ENCODE measurements around the gene SH3BGRL3.
"Not testable (repeated sequence)": the region's sequence is repeated elsewhere in the genome, so short reads cannot be mapped to it uniquely, and the experiment has no call there.

SH3BGRL3 gene

DNA sequence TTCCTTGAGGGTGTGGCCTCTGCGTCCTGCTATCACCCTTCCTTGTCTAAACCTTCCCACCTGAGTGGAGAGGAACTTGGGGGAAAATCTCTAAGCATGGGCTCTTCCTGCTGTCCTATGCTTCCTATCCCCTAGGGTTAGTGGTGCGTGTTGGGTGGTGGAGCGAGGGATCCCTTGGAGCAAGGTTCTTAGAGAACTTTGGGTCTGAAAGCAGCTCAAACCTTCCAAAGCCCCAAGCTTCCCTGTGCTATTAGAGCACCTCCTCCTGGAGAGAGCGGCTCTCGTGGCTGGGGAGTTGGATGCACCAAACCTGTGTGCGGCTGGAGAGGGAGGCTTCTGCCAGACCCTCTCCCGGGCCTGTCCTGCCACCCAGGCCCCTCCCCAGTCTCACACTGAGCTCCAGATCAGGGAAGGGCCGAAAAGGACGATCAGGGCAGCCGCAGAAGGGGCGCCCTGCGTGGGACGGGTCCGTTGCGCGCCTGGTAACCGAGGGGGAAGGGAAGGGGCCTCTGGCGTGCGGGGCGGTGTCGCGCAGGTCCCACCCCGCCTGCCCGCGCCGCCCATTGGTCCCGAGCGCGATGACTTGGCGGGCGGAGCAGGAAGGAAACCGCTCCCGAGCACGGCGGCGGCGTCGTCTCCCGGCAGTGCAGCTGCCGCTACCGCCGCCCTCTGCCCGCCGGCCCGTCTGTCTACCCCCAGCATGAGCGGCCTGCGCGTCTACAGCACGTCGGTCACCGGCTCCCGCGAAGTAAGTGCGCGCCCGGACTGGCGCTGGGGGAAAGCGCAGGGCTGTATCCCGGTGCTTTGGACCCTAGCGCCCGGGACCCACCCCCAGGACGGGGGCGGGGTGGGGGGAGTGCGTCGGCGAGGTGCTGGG is at the start of gene SH3BGRL3:
Gene SH3BGRL3, plus strand, starts transcription at position 631 of the 877 bp plus-strand sequence. Its CDS starts 70 bp downstream, at position 701.
- DNase-seq = peak; percentile 84

DNA sequence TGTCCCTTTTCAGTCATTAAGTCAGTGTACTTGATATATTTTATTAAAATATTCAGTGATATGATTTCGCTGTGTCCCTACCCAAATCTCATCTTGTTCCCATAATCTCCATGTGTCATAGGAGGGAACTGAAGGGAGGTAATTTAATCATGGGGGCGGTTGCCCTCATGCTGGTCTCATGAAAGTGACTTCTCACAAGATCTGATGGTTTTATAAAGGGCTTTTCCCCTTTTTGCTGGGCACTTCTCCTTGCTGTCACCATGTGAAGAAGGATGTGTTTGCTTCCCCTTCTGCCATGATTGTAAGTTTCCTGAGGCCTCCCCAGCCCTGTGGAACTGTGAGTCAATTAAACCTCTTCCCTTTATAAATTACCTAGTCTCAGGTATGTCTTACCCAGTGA is 49.2 kb upstream of the SH3BGRL3 start:
- not testable (repeated sequence) for DNase-seq

DNA sequence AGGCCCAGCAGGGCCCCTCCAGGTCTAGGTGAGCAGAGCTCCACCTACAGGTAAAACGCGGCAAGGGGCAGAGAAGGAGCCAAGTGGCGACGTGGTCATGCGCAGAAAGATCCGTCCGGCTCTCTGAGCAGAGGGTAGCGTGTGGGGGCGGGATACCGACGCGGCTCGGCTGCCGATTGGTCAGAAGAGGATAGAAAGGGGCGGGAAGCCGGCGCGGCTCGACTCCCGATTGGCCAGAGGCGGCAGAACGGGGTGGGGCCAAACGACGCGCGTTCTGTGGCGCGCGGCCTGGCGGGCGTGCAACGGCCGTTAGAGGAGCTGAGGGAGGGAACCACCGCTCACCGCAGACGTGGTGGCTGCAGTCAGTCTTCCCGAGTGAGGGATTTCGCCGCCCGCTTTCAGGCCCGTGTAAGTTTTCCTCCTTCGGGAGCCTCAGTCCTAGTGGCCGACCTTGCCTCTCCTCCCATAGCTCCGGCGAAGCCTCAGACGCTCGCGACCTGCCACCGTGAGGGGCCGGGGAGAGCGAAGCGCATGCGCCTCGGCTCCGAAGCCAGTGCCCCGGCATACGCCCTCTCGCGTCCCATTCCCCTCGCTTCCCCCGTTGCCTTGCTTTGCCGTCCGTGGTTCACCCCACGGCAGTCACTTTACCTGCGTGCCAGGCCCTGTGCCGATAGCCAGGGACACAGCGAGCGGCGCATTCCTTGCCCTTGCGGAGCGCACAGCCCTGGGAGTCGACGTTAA is 45.8 kb upstream of the SH3BGRL3 start, which contains the start of gene CEP85:
Gene CEP85, plus strand, starts transcription at position 298 of the 741 bp plus-strand sequence. CDS start 5,584 bp downstream, outside the sequence.
- peak; percentile 98 for DNase-seq

DNA sequence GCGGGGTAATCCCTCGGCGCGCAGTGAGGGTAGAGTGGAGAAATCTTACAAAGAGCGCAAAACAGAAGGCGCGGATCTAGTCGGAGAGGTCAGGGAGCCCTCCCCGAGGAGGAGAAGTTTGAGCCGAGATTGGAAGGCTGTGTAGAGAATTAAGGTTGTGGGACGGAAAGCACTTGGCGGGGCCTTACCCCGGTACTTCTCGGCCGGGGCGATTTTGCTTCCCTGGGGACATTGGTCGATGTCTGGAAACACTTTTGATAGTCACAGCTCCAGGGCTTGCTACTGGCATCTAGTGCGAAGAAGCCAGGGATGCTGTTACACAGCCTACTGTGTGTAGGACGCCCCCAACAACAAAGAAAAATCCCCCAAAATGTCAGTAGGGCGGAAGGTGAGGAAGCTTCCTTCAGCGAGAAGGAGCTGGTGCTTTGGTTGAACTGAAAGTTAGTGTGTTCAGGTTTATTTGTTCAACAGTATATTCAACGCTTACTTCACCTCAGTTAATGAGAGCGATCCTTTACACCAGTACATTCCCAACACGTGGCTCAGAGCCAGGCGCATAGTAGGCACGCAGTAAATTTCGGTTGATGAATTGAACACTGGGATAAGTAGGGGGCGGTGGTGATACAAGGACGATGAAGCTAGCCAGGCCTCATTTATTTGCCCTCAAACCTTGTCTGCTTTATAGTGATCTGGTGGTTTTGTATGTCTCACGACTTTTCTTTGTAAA is 45.1 kb upstream of the SH3BGRL3 start:
- DNase-seq = peak; percentile 16

DNA sequence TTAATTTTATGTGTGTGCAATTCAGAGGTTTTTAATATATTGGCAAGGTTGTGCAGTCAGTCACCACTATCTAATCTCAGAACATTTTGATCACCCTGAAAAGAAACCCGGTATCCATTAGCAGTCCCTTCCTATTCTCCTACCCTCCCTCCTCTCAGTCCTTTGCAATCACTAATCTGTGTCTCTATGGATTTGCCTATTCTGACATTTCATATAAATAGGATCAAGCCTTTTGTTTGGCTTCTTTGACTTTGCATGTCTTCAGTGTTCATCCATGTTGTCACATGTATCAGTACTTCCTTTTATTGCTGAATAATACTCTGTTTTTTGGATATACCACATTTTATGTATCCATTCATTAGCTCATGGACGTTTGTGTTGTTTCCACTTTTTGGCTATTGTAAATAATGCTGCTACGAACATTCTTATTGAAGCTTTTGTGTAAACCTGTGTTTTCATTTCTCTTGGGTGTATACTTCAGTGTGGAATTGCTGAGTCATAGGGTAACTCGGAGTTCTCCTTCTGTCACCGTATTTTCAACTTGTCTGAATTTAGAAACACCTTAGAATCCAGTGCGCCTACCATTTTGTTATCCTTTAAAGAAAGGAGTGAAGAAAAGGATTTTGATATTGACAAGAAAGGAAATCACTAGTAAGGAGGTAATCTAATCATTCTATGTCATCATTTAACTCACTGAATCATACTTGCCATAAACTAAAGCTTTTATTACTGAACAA is 42.5 kb upstream of the SH3BGRL3 start:
- no peak for DNase-seq

DNA sequence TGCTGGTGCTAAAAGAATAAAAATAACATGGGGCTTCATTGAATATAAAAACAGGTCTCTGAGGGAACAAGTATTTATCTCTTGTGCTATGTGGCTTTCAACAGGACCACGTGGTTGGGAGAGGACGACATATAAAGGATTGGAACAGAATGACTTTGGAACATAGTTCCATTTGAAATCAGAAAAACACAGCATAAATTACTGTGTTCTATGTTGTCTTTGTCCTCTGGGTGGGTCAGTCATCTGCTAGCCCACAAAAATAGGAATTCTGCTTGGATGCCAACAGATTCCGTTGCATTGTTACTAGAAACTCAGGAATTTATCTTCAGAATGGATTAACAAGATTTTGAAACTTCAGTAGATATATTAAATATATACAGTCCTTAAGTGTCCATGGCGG is 40.0 kb upstream of the SH3BGRL3 start:
- no peak for DNase-seq

DNA sequence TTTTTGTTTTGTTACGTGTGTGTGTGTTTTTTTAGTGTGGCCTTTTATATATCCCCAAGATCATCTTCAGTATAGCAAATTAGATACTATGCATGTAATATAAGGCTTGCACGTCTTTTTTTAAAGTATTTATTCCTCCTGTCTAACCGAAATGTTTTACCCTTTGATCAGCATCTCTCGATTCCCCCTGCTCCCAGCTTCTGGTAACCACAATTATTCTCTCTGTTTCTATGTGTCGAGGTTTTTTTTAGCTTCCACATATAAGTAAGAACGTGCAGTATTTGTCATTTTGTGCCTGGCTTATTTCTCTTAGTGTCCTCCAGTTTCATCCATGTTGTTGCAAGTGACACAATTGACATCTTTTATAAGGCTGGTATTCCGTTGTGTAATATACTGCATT is 27.2 kb upstream of the SH3BGRL3 start:
- DNase-seq = no peak

DNA sequence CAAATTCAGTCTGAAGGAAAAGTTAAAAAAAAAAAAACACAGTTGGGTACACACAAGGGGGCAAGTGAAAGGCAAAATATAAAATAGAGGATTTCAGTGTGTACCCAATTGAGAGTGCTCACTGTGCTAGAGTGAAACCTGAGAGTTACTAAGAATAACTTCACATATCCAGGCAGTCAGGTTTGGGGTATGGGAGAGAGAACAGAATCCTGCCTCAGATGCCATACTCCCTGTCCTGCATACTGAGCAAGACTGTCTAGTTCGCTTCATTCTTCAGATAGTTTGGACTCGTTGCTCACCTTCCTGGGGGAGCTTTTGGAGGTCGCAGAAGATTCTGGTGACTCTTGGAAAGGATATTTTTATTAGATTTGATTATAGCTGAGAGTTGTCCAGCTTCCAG is 25.5 kb upstream of the SH3BGRL3 start:
- DNase-seq = no peak

DNA sequence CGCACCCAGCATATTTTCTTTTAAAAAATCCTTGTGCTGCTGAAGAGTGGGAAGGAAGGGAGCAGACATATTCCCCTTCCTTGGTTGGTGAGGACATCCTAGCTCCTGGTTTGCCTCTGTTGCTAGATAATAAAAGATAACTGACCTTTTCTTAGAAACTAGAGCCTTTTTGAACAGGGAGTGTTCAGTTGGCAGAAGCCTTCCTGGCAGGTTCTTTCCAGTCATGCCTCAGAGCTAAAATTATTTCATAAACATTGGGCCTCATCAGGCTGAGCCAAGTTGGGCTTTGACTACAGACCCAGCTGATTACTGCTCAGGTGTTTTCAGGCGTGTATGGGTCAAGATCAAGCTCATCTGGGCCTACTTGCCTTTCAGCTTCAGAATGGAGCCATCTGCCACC is 22.7 kb upstream of the SH3BGRL3 start:
- DNase-seq = no peak

DNA sequence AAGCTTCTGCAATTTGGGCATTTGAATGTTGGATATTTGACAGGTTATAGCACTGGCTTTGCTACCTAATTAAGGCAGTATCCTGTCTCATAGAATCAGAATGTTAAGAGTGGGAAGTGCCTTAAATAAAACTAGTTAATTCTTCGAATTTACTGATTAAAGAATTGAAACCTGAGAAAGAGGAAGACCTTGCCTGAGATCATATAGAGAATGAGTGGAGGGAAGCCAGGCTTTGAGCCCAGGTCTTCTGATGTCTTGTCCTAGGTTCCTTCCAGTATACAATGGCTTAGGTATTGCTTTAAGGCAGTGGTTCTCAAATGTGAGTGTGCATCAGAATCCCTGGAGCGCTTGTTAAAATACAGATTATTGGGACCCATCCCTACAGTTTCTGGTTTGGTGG is 20.9 kb upstream of the SH3BGRL3 start:
- DNase-seq = no peak

DNA sequence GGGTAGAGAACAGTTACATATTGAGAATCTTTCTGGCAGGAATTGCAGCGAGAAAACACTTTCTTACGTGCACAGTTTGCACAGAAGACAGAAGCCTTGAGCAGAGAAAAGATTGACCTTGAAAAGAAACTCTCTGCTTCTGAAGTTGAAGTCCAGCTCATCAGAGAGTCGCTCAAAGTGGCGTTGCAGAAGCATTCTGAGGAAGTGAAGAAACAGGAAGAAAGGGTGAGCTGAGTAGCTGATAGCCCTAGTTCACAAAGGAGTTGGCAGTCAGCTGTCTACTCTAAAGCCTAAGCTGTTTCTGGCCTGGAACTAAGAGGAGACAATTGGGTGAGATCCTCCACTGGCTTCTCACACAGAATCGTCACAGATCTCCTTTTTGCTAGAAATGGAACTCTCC is 20.3 kb upstream of the SH3BGRL3 start:
- no peak for DNase-seq

DNA sequence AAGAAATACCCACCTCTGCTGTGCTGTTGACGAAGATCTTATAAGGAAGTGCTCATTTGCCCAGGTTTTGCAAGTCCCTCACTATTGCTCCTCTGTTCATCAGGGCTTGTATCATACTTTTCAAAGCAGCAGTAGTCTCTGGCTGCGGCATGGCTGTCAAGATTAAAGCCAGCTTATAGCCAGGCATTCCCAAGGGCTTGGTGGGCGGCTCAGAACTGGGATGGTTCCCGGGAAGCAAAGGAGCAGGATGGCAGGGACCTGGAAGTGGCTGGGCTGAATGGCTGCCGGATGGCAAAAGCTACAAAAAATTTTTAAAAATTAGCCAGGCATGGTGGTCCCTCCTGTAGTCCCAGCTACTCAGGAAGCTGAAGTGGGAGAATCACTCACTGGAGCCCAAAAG is 16.7 kb upstream of the SH3BGRL3 start:
- DNase-seq = no peak

DNA sequence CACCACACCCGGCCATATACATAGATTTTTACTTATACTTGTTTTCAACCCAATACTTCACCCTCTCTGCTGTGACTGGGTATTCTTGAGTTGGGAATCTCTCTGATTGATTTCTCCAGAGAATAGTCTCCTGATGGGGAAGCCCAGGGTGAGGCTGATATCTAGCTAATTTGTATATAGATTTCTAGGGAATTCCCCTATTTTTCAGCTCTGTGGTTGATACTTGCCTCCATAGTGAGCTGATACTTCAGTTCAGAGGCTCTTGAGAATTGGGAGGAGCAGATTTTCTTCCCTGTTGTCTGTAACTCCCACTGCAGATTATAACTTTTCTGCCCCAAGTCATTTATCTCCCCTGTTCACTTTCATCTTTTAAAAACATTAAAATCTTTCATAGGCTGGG is 14.5 kb upstream of the SH3BGRL3 start:
- no peak for DNase-seq

DNA sequence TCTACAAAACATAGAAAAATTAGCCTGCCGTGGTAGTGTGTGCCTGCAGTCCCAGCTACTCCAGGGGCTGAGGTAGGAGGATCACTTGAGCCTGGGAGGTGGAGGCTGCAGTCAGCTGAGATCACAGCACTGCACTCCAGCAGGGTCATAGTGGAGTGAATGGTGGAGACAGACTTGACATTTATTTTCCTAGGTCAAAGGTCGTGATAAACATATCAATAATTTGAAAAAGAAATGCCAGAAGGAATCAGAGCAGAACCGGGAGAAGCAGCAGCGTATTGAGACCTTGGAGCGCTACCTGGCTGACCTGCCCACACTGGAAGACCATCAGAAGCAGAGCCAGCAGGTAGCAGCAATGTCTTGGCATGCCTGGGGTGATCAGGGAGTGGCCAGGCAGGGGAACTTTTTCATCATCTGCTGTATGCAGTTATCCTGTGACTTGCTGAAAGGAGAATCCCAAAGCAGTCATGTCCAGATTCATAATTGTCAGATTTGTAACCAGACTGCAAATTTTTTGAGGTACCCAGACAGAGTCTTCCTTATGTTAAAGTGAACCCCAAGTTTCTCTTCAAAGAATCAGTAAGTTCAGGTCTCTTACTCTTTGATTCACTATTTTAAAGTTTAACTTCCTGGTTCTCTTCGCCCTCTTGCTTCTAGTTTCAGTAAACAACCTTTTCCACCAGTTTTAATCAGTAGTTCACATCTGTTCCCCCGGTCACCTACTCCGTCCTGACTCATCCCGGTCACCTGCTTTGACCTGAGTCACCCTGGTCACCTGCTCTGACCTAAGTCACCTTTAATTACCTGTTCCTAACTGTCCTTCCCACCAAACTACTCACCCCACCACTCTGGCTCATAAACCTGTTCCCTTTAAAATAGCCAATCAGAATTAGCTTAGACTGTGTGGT is 11.3 kb upstream of the SH3BGRL3 start:
- DNase-seq = no peak

DNA sequence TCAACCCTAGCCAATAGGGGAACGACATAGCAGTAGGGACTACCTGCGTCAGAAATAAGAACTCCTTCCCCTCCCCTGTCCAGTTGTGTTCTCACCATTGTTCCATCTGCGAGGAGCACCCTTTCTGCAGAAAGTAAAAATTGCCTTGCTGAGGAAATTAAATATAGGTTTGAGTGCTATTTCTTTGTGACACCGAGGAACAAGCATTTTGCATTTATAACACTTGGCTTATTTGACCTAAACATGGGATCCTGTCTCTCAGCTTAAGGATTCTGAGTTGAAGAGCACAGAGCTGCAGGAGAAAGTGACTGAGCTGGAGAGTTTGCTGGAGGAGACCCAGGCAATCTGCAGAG is 10.7 kb upstream of the SH3BGRL3 start:
- DNase-seq = no peak

DNA sequence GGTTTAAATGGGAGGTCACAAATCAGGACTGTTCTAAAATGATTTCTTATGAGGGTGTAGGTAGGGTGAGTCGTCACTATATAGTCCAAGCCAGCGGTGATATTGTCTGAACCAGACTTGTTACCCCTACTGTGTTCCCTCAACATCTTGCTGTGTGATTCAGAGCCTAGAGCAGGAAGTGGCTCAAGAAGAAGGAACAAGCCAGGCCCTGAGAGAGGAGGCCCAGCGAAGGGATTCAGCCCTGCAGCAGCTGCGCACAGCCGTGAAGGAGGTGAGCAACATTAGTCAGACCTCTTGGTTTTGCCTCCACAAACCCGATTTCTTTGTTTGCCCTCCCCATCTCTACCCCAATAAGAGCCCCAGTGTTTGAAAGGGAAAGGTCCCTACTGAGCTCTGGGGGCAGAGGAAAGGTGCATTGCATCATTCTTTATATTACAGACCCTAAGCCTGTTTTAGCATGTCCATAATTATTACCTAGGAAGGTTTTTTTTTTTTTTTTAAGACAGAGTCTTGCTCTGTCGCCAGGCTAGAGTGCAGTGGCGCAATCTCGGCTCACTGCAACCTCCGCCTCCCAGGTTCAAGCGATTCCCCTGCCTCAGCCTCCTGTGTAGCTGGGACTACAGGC is 5.0 kb upstream of the SH3BGRL3 start:
- no peak for DNase-seq

DNA sequence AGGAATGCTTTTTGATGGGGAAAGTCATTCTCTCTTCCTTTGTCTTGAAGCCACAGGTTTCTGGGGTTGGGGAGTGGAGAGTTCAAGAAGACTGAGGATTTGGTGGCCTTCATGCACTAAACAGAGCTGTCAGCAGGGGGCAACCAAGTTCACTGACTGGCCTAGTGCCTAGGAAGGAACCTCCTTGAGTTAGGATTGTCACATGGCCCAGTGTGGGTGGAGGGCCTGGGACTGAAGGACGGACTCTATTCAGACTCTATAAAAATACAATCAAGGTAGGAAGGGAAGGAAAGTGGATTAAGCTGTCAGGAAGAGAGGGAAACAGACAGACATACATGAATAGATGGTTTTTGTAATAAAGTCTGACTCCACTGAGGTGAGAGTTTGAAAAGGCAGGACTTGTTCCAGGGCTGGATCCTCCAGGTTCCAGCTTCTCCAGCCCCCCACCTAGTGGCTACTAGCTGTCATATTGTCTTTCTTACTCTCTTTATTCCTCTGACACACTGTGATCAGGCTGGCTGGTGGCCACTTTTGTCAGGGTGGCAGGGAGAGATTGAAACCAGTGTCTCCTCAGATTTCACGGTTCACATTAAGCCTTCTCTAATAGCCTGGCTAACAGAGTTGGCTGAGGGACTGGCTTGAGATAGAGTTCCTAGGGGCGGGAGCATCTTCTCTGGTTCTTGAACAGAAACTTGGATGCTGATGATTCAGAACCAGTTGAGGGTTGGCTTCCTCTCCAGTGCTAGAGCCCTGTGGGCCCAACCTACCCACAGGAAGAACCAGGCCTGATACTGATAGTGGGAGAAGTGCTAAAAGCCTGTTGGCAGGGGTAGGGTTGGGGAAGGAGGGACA is 4.1 kb upstream of the SH3BGRL3 start:
- DNase-seq = peak; percentile 78

DNA sequence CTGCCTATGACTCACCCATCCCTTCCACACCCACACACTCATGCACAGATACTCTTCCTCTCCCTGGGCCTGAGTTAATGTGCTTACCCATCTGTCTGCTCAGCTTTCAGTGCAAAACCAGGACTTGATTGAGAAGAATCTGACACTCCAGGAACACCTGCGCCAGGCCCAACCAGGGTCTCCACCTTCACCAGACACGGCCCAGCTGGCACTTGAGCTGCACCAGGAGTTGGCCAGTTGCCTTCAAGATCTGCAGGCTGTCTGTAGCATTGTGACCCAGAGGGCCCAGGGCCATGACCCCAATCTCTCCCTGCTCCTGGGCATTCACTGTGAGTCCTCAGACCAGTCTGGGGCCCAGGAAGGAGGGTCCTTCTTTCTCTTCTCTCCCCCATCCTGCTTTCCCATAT is 3.5 kb upstream of the SH3BGRL3 start:
- no peak for DNase-seq

DNA sequence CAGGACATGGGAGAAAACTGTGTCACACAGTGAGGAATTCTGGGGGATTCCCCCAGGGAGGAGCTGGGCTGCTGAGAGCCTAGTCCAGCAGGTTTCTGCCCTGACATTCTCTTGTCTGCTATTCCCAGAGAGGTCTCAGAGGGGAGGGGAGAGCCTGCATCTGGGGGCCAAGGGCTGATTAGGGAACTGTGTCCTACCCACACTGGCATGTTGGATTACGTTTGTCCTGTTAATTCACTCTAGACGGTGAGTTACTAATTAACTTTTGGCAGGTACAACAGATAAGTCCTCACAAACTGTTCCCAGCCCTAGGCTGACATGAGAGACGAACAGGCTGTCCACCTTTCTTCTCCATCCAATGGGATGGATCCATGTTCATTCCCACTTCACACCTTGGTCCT is 2.6 kb upstream of the SH3BGRL3 start:
- no peak for DNase-seq

DNA sequence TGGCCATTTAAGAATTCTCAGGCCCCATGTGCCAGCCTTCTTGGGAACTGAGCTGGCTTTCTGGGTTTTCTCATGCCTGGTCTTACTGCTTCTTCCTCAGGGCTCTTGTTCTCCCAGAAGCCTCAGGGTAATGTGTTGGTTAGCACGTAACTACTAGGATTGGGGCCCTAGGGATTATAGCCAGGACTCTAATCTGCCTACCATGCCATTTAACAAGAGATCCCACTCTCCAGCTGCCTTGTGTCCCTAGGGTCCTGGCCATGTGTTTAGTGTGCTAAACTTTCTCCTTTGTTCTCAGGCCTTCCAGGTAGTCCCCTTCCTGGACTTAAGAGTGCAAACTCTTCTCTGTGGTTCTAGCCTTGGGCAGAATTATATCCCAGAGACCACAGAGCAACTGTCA is 2.2 kb upstream of the SH3BGRL3 start:
- no peak for DNase-seq
